Measurements from ENCODE around the gene OBSCN. TPM values are rescaled to one million over a fixed set of nuclear protein-coding genes. Genes with fewer than 3 reads are reported as not detected.

The OBSCN gene
- total and polyA plus RNA-seq, 2 of the 4 experiments (the other 2 are of a cell fraction) = 4.1 to 9.5 TPM

GRCh38 chr1:228225165-228225710 lies 17.4 kb downstream of the OBSCN start:
- POLR2A ChIA-PET (ENCODE audit: unreplicated experiment) = no interaction called here
- Histone ChIP-seq H3K9me3 (ENCODE audit: control insufficient read depth, insufficient read depth, low read length) (peaks cover 9% of the 10 kb centered on the region), H3K4ac (ENCODE audit: low read depth, low read length) (no peak overlapping the region), H3K27ac (ENCODE audit: insufficient read depth, low read length) (no peak overlapping the region), H3K14ac (replicated peaks; ENCODE audit: low read depth, low read length) (no peak overlapping the region), H3K4me2 (ENCODE audit: low read depth, low read length) (no peak overlapping the region), H2BK5ac (ENCODE audit: low read depth, low read length, poor library complexity, severe bottlenecking) (no peak overlapping the region), H3K27me3 (ENCODE audit: control insufficient read depth, insufficient read depth, low read length) (no peaks in the 10 kb centered on the region), H2BK120ac (ENCODE audit: low read depth, low read length) (no peak overlapping the region), H2AK5ac (ENCODE audit: low read depth, low read length) (no peak overlapping the region), H3K36me3 (ENCODE audit: control insufficient read depth, insufficient read depth, low read length) (peaks cover 29% of the 10 kb centered on the region), H3K56ac (ENCODE audit: extremely low read depth, insufficient read depth, low read length) (no peak overlapping the region), H4K20me1 (ENCODE audit: insufficient read depth, low read length) (no peaks in the 10 kb centered on the region; the same call in none of the 2 replicates), H3K18ac (ENCODE audit: low read depth, low read length) (no peak overlapping the region), H3K4me3 (ENCODE audit: insufficient read depth, low read depth, low read length) (no peak overlapping the region), H3K9ac (ENCODE audit: low read depth, low read length) (no peak overlapping the region), H3K4me1 (ENCODE audit: control insufficient read depth, insufficient read depth, low read length) (peaks cover 18% of the 10 kb centered on the region), H3K23ac (ENCODE audit: low read depth, low read length) (no peak overlapping the region), H3K79me1 (ENCODE audit: low read depth in 1 of 2, low read length in 2 of 2) (peaks cover 4 to 18% of the 10 kb centered on the region in 2 experiments; a peak in 3 of 4 replicates), H4K91ac (ENCODE audit: insufficient read depth, low read depth, low read length) (no peak overlapping the region), H4K8ac (ENCODE audit: low read depth in 2 of 2, low read length in 2 of 2) (no peak overlapping the region), H2BK15ac (ENCODE audit: low read depth, low read length) (no peak overlapping the region), H4K5ac (ENCODE audit: low read depth, low read length) (no peak overlapping the region), H2AK9ac (replicated peaks; ENCODE audit: low read depth, low read length, poor library complexity) (no peak overlapping the region), H2AFZ (replicated peaks; ENCODE audit: low read length, poor library complexity) (no peak overlapping the region), H3K9me1 (ENCODE audit: insufficient read depth, low read length) (peaks cover 12% of the 10 kb centered on the region; the same call in 1 of the 2 replicates), H2BK20ac (ENCODE audit: low read depth, low read length) (no peak overlapping the region)
- no peak for TF ChIP-seq CHD1 (IDR thresholded peaks at IDR 0.05; ENCODE audit: low read depth, low read length)
- no peak for TF ChIP-seq SMC3 (IDR thresholded peaks at IDR 0.05; ENCODE audit: low read depth, low read length)
- no peak for TF ChIP-seq CEBPB (IDR thresholded peaks at IDR 0.05; ENCODE audit: low read depth, low read length)
- TF ChIP-seq CTCF (conservative IDR thresholded peaks at IDR 0.05; ENCODE audit: low read depth, low read length) = no peak
- TF ChIP-seq FOS (IDR thresholded peaks at IDR 0.05; ENCODE audit: low read depth, low read length) = no peak
- TF ChIP-seq USF2 (IDR thresholded peaks at IDR 0.05; ENCODE audit: low read depth, low read length) = no peak
- no peak for TF ChIP-seq MAZ (IDR thresholded peaks at IDR 0.05; ENCODE audit: borderline replicate concordance, low read depth, low read length)
- no peak for TF ChIP-seq POLR2A (IDR thresholded peaks at IDR 0.05; ENCODE audit: low read depth, low read length)
- no peak for TF ChIP-seq BHLHE40 (IDR thresholded peaks at IDR 0.05; ENCODE audit: low read depth, low read length)
- TF ChIP-seq RCOR1 (IDR thresholded peaks at IDR 0.05; ENCODE audit: insufficient replicate concordance, low read length) = no peak
- no peak for TF ChIP-seq MAFK (IDR thresholded peaks at IDR 0.05; ENCODE audit: low read depth, low read length)
- TF ChIP-seq RFX5 (IDR thresholded peaks at IDR 0.05; ENCODE audit: low read depth, low read length) = no peak
- no peak for TF ChIP-seq RAD21 (IDR thresholded peaks at IDR 0.05; ENCODE audit: low read length)
- intact Hi-C loops (cut with micrococcal nuclease) = loop anchor here (5.0 kb wide), 3 partner anchors 152 to 232 kb away; a partner anchor contains a TSS
- dilution Hi-C loops (cut with HindIII; ENCODE audit: low sequenced_read_pairs, unreplicated experiment) = no loop called here
- in situ Hi-C loops (cut with MboI; ENCODE audit: low sequenced_read_pairs) = no loop called here
- no TSS peak for BruUV-seq (replicated peaks)
- DNase-seq = no peak
- CTCF ChIA-PET = no interaction called here
- ATAC-seq (ENCODE audit: low read depth) = no peak
- WGBS, 2 experiments (ENCODE audit: extremely low coverage in 2 of 2, insufficient read length in 1 of 2) = 0% methylated on average over 2 of the region's 2 CpGs; no CpG with 5 or more reads in 1 of the 2 experiments
